Breast epithelium (tissue), 3 donors: ENCODE results near the gene ATG7.

Experiments used
- CTCF ChIP-seq, 3 donors: fragments of 450-650 bp; IDR thresholded peaks; one replicate each; pipeline ENCODE4 v1.5.1; 2016 to 2017; ENCODE audit warnings: antibody characterized with exemption in 3 of 3, mild to moderate bottlenecking in 3 of 3, moderate library complexity in 3 of 3
- POLR2A ChIP-seq: fragments of 450-650 bp; IDR thresholded peaks from one replicate; pipeline ENCODE4 v1.6.1; 2016; ENCODE audit warnings: antibody characterized with exemption, mild to moderate bottlenecking, moderate library complexity

DNA sequence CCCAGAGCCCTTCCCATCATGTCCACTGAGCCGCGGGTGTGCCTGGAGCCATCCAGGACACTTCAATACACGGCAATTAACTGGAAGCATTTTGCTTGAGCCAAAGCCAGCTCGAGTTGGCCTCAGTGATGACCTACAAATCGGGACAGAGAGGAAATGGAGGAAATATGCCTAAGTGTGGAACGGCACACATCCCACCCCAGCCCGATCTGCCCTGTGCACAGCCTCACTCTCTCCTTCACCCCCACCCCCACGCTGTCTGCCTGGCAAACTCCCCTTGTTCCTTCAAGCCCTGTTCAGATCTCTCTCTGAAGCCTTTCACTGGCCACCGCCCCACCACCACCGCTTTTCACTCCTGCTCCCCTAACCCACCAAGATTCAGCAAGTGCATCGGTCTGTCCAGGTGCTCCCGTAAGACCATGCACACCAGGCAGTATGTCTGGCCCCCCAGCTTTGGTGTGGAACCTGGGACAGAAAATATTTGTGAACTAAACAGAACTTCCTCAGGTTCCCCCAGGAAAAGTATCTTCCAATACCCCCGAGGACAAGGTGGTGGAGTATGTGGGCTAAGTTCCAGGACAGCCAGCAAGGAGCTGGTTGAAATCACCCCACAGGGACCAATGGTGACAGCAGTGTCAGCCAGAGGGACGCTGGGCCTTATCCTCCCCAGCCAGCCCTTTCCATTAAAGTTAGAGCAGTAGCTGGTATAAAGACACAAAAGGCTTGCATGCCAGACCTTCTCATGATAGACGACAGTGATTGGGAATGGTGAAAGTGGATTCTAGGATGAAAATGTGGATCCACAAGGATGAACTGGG, 287.8 kb downstream of the ATG7 start:
- TF ChIP-seq CTCF (IDR thresholded peaks at IDR 0.05) (no peak), POLR2A (no peak)
